ENCODE measurements around the gene BMAL1. TPM values are rescaled to one million over a fixed set of nuclear protein-coding genes. Genes with fewer than 3 reads are reported as not detected.

Gene BMAL1
- polyA plus RNA-seq, 2 donors = 9.1 to 9.2 TPM

- Histone ChIP-seq H3K36me3 (ENCODE audit: control insufficient read depth in 2 of 2, insufficient read depth in 2 of 2, low read length in 1 of 2) (no peaks in the 10 kb centered on the region), H3K27me3 (ENCODE audit: control insufficient read depth in 1 of 2, insufficient read depth in 2 of 2, low read length in 2 of 2) (no peaks in the 10 kb centered on the region), H3K27ac (ENCODE audit: low read depth in 2 of 2, low read length in 1 of 2) (no peak overlapping the region), H3K9me3 (ENCODE audit: control insufficient read depth in 2 of 2, insufficient read depth in 1 of 2, low read depth in 1 of 2, low read length in 1 of 2) (no peaks in the 10 kb centered on the region), H3K4me1 (ENCODE audit: control insufficient read depth in 2 of 2, insufficient read depth in 2 of 2, low read length in 1 of 2) (peaks cover 7 to 20% of the 10 kb centered on the region in 2 donors), H3K4me3 (ENCODE audit: low read depth in 1 of 2, low read length in 2 of 2) (no peak overlapping the region)
- 21 to 25% methylated on average over 5 of the region's 5 CpGs for WGBS, 2 donors
Measured at GRCh38 chr11:13335319-13335718, 57.7 kb downstream of the BMAL1 start.

- no peaks in the 10 kb centered on the region for H3K9me3 ChIP-seq (ENCODE audit: control insufficient read depth in 2 of 2, insufficient read depth in 1 of 2, low read depth in 1 of 2, low read length in 1 of 2)
- H3K4me3 ChIP-seq (ENCODE audit: low read depth in 1 of 2, low read length in 2 of 2) = no peak overlapping the region
- H3K27me3 ChIP-seq (ENCODE audit: control insufficient read depth in 1 of 2, insufficient read depth in 2 of 2, low read length in 2 of 2) = no peaks in the 10 kb centered on the region
- H3K4me1 ChIP-seq (ENCODE audit: control insufficient read depth in 2 of 2, insufficient read depth in 2 of 2, low read length in 1 of 2) = peaks cover 7 to 25% of the 10 kb centered on the region in 2 donors
- no peaks in the 10 kb centered on the region for H3K36me3 ChIP-seq (ENCODE audit: control insufficient read depth in 2 of 2, insufficient read depth in 2 of 2, low read length in 1 of 2)
- no peak overlapping the region for H3K27ac ChIP-seq (ENCODE audit: low read depth in 2 of 2, low read length in 1 of 2)
- 84 to 87% methylated on average over 9 of the region's 9 CpGs for WGBS, 2 donors
Measured at GRCh38 chr11:13336246-13336878, 58.8 kb downstream of the BMAL1 start.

DNA sequence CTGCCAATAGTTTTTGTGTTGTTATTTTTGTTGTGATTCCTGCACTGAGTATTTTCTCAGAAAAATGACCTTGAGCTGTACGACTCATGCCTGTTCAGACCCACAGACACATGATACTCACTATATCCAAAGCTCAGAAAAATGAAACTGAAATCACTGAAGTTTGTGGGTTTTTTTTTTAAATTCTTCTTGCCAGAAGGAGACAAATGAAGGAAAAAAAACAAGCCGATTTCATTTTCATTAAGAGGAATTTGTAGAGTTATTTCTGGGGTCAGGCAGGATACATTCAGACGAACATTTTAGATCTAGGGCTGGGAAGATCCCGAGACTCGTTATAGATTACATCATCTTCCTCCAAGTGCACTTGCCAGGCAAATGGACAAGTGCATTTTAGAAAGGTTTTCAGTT lies 60.4 kb downstream of the BMAL1 start:
- Histone ChIP-seq H3K4me1 (ENCODE audit: control insufficient read depth in 2 of 2, insufficient read depth in 2 of 2, low read length in 1 of 2) (peaks cover 7 to 25% of the 10 kb centered on the region in 2 donors), H3K27me3 (ENCODE audit: control insufficient read depth in 1 of 2, insufficient read depth in 2 of 2, low read length in 2 of 2) (no peaks in the 10 kb centered on the region), H3K9me3 (ENCODE audit: control insufficient read depth in 2 of 2, insufficient read depth in 1 of 2, low read depth in 1 of 2, low read length in 1 of 2) (no peaks in the 10 kb centered on the region), H3K27ac (ENCODE audit: low read depth in 2 of 2, low read length in 1 of 2) (peak overlapping the region in 1 of 2 donors; percentile 7), H3K4me3 (ENCODE audit: low read depth in 1 of 2, low read length in 2 of 2) (peak overlapping the region in 1 of 2 donors; percentile 21), H3K36me3 (ENCODE audit: control insufficient read depth in 2 of 2, insufficient read depth in 2 of 2, low read length in 1 of 2) (no peaks in the 10 kb centered on the region)
- 5 to 13% methylated on average over 5 of the region's 5 CpGs for WGBS, 2 donors

- peak overlapping the region in 1 of 2 donors; percentile 21 for H3K4me3 ChIP-seq (ENCODE audit: low read depth in 1 of 2, low read length in 2 of 2)
- H3K9me3 ChIP-seq (ENCODE audit: control insufficient read depth in 2 of 2, insufficient read depth in 1 of 2, low read depth in 1 of 2, low read length in 1 of 2) = no peaks in the 10 kb centered on the region
- H3K27me3 ChIP-seq (ENCODE audit: control insufficient read depth in 1 of 2, insufficient read depth in 2 of 2, low read length in 2 of 2) = no peaks in the 10 kb centered on the region
- H3K4me1 ChIP-seq (ENCODE audit: control insufficient read depth in 2 of 2, insufficient read depth in 2 of 2, low read length in 1 of 2) = peaks cover 7 to 20% of the 10 kb centered on the region in 2 donors
- peak overlapping the region; percentile 7 to 26 for H3K27ac ChIP-seq (ENCODE audit: low read depth in 2 of 2, low read length in 1 of 2)
- WGBS, 2 donors = 52 to 59% methylated on average over 9 of the region's 9 CpGs
- no peaks in the 10 kb centered on the region for H3K36me3 ChIP-seq (ENCODE audit: control insufficient read depth in 2 of 2, insufficient read depth in 2 of 2, low read length in 1 of 2)
Measured at GRCh38 chr11:13338427-13339069, 61.0 kb downstream of the BMAL1 start.

DNA sequence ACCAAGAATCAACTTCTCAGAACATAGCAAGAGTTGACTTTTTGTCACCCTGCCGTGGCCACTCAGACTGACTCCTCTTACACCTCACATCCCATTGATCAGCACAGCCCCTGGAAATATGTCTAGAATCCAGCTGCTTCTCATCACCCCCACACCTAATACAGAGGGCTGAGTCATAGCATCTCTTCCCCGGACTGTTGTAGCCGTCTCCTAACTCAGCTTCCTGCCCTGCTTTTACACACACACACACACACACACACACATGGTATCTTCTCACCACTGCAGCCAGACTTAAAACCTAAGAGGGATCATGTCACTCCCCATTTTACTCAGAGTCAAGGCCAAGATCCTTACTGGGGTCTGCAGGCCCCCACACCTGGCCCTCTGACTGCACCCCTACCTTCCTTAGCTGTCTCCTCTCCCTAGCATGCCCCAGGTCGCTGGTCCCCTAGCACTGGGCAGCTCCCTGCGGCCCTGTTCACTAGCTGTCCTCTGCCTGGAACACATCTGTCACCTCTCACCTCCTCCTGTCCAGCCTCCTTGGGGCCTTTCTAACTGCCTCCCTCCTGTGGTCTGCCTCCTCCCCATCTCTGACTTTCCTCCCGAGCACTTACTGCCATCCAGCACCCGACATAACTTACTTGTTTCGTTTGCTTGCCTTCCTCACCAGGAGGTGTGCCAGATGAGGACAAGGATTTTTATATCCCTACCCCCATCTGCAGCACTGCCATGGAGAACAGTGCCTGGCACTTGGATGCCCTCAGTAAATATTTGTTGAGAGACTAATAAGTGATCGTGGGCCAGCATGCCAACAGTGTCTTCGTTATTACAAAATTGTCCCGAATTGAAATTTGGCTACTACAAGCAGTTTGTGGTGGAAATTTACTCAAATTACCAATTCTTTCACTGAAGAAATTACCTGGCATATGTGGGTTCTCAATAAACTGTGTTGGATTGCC lies 61.9 kb downstream of the BMAL1 start:
- Histone ChIP-seq H3K27me3 (ENCODE audit: control insufficient read depth in 1 of 2, insufficient read depth in 2 of 2, low read length in 2 of 2) (no peaks in the 10 kb centered on the region), H3K27ac (ENCODE audit: low read depth in 2 of 2, low read length in 1 of 2) (peak overlapping the region in 1 of 2 donors; percentile 6), H3K4me3 (ENCODE audit: low read depth in 1 of 2, low read length in 2 of 2) (no peak overlapping the region), H3K9me3 (ENCODE audit: control insufficient read depth in 2 of 2, insufficient read depth in 1 of 2, low read depth in 1 of 2, low read length in 1 of 2) (no peaks in the 10 kb centered on the region), H3K36me3 (ENCODE audit: control insufficient read depth in 2 of 2, insufficient read depth in 2 of 2, low read length in 1 of 2) (no peaks in the 10 kb centered on the region), H3K4me1 (ENCODE audit: control insufficient read depth in 2 of 2, insufficient read depth in 2 of 2, low read length in 1 of 2) (peaks cover 7 to 19% of the 10 kb centered on the region in 2 donors)
- 39 to 48% methylated on average over 11 of the region's 11 CpGs for WGBS, 2 donors

- H3K27ac ChIP-seq (ENCODE audit: low read depth in 2 of 2, low read length in 1 of 2) = no peak overlapping the region
- no peaks in the 10 kb centered on the region for H3K36me3 ChIP-seq (ENCODE audit: control insufficient read depth in 2 of 2, insufficient read depth in 2 of 2, low read length in 1 of 2)
- no peak overlapping the region for H3K4me3 ChIP-seq (ENCODE audit: low read depth in 1 of 2, low read length in 2 of 2)
- no peaks in the 10 kb centered on the region for H3K9me3 ChIP-seq (ENCODE audit: control insufficient read depth in 2 of 2, insufficient read depth in 1 of 2, low read depth in 1 of 2, low read length in 1 of 2)
- peaks cover 4 to 19% of the 10 kb centered on the region in 2 donors for H3K4me1 ChIP-seq (ENCODE audit: control insufficient read depth in 2 of 2, insufficient read depth in 2 of 2, low read length in 1 of 2)
- WGBS, 2 donors = 66 to 72% methylated on average over 5 of the region's 5 CpGs
- H3K27me3 ChIP-seq (ENCODE audit: control insufficient read depth in 1 of 2, insufficient read depth in 2 of 2, low read length in 2 of 2) = no peaks in the 10 kb centered on the region
Measured at GRCh38 chr11:13341026-13341425, 63.4 kb downstream of the BMAL1 start.

GRCh38 chr11:13343067-13343466 lies 65.5 kb downstream of the BMAL1 start:
- 86 to 88% methylated on average over 4 of the region's 4 CpGs for WGBS, 2 donors
- Histone ChIP-seq H3K9me3 (ENCODE audit: control insufficient read depth in 2 of 2, insufficient read depth in 1 of 2, low read depth in 1 of 2, low read length in 1 of 2) (no peaks in the 10 kb centered on the region), H3K4me1 (ENCODE audit: control insufficient read depth in 2 of 2, insufficient read depth in 2 of 2, low read length in 1 of 2) (peaks cover 7 to 22% of the 10 kb centered on the region in 2 donors), H3K36me3 (ENCODE audit: control insufficient read depth in 2 of 2, insufficient read depth in 2 of 2, low read length in 1 of 2) (no peaks in the 10 kb centered on the region), H3K4me3 (ENCODE audit: low read depth in 1 of 2, low read length in 2 of 2) (no peak overlapping the region), H3K27ac (ENCODE audit: low read depth in 2 of 2, low read length in 1 of 2) (no peak overlapping the region), H3K27me3 (ENCODE audit: control insufficient read depth in 1 of 2, insufficient read depth in 2 of 2, low read length in 2 of 2) (no peaks in the 10 kb centered on the region)

DNA sequence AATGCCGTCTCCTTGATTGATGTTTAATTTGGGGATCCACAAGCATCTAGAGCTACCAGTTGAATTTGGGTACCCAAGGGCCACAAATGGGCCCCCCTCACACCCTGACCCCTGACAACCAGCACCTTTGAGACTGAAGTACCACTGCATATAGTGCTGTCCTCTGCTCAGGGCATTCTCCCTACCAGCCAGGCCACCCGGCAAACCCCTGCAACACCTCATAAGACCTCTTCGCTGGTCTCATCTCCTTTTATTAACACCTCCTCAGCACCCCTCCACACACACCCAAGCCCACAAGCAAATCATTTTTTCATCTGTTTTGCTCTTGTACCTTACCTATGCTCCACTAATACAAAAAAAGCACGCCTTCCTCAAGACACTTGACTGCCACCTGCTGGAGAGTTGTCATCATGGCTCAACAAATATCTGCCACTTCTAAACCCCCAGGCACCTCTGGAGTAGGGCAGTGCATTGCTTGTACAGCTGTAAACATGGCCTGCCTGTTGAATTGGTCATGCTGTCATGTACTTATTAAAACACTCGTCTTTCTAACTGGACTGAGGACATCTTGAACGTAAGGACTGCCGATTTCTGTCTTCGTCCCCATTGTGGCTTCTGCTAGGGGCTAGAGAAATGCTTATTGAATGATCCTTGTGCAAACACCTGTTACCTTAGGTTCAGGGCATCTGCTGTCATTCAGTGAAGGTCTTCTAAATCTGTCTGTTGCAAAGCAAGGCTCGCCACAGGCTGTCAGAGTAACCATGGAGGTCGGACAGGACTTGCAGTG lies 66.5 kb downstream of the BMAL1 start:
- Histone ChIP-seq H3K4me1 (ENCODE audit: control insufficient read depth in 2 of 2, insufficient read depth in 2 of 2, low read length in 1 of 2) (peaks cover 3 to 18% of the 10 kb centered on the region in 2 donors), H3K27ac (ENCODE audit: low read depth in 2 of 2, low read length in 1 of 2) (no peak overlapping the region), H3K36me3 (ENCODE audit: control insufficient read depth in 2 of 2, insufficient read depth in 2 of 2, low read length in 1 of 2) (no peaks in the 10 kb centered on the region), H3K9me3 (ENCODE audit: control insufficient read depth in 2 of 2, insufficient read depth in 1 of 2, low read depth in 1 of 2, low read length in 1 of 2) (no peaks in the 10 kb centered on the region), H3K27me3 (ENCODE audit: control insufficient read depth in 1 of 2, insufficient read depth in 2 of 2, low read length in 2 of 2) (no peaks in the 10 kb centered on the region), H3K4me3 (ENCODE audit: low read depth in 1 of 2, low read length in 2 of 2) (no peak overlapping the region)
- WGBS, 2 donors = 68 to 71% methylated on average over 10 of the region's 10 CpGs

- no peak overlapping the region for H3K4me3 ChIP-seq (ENCODE audit: low read depth in 1 of 2, low read length in 2 of 2)
- no peaks in the 10 kb centered on the region for H3K9me3 ChIP-seq (ENCODE audit: control insufficient read depth in 2 of 2, insufficient read depth in 1 of 2, low read depth in 1 of 2, low read length in 1 of 2)
- peaks cover 3 to 13% of the 10 kb centered on the region in 2 donors for H3K4me1 ChIP-seq (ENCODE audit: control insufficient read depth in 2 of 2, insufficient read depth in 2 of 2, low read length in 1 of 2)
- H3K27me3 ChIP-seq (ENCODE audit: control insufficient read depth in 1 of 2, insufficient read depth in 2 of 2, low read length in 2 of 2) = no peaks in the 10 kb centered on the region
- 94 to 100% methylated on average over 1 of the region's 1 CpG for WGBS, 2 donors
- peaks cover 0 to under 1% of the 10 kb centered on the region in 2 donors for H3K36me3 ChIP-seq (ENCODE audit: control insufficient read depth in 2 of 2, insufficient read depth in 2 of 2, low read length in 1 of 2)
- H3K27ac ChIP-seq (ENCODE audit: low read depth in 2 of 2, low read length in 1 of 2) = no peak overlapping the region
Measured at GRCh38 chr11:13344818-13345217, 67.2 kb downstream of the BMAL1 start.

Measured in esophagus (tissue), 2 donors.